Nephron progenitor cell (in vitro differentiated cells): Measurements from ENCODE around the gene STK25.

Source experiments
- DNase-seq: peaks from one replicate; pipeline ENCODE4 v3.0.0; 2021
- H3K27ac Mint-ChIP-seq: 2 replicates; pipeline ENCODE4 v1.8.0; 2021; ENCODE audit warnings: mild to moderate bottlenecking, moderate library complexity, mixed read lengths
- H3K27me3 Mint-ChIP-seq: 2 replicates; pipeline ENCODE4 v1.8.0; 2021; ENCODE audit warnings: mild to moderate bottlenecking, low read depth, mixed read lengths; ENCODE audit not compliant: poor library complexity
- H3K36me3 Mint-ChIP-seq: 2 replicates; pipeline ENCODE4 v1.8.0; 2021; ENCODE audit warnings: low read depth, mixed read lengths
- H3K4me1 Mint-ChIP-seq: 2 replicates; pipeline ENCODE4 v1.8.0; 2021; ENCODE audit warnings: mixed read lengths
- H3K4me3 Mint-ChIP-seq: 2 replicates; pipeline ENCODE4 v1.8.0; 2021; ENCODE audit warnings: mild to moderate bottlenecking, moderate library complexity, mixed read lengths
- H3K9me3 Mint-ChIP-seq: 2 replicates; pipeline ENCODE4 v1.8.0; 2021; ENCODE audit warnings: mild to moderate bottlenecking, moderate library complexity, mixed read lengths
- TF ChIP-seq, protein P1 (sequence below): fragments of 200-600 bp; sonication (generic); IDR thresholded peaks from 2 replicates; pipeline ENCODE4 v1.5.0; 2021; ENCODE audit warnings: antibody characterized with exemption

The STK25 gene

DNA sequence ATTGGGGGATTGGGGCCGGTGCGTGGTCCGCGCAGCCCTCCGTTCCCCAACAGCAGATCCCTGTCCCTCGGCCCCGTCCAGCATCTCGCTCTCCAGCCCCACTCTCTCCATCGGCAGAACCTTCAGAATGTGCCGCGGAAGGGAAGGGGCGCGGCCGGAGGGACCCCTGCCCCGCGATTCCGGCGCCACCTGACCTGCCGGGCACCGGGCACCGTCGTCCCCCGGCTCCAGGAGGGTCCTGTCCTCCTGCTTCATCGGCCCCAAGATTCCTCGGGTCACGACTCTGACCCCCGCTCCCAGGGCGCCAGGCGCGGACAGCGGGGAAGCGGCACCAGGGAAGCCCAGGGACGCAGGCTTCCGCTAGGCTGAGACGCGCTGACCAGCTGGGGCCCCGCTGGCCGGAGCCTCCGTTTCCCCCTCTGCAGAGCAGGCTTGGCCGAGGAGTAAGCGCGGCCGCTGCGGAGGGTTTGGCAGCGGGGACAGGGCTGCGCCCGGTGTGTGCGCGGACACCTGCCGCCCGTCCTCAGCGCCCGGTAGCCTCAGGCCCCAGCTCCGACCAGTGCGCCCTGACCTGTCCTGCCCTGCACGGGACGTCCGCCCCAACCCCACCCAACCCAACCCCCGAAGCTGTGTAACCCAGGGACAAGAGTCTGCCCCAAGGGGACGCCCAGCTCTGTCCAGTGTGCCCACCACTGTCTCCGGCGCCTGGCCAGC is 33.3 kb upstream of the STK25 start:
- no peak overlapping the region for H3K4me3 Mint-ChIP-seq
- peaks cover 36% of the 10 kb centered on the region for H3K27me3 Mint-ChIP-seq
- H3K4me1 Mint-ChIP-seq = peaks cover 17% of the 10 kb centered on the region
- no peak overlapping the region for H3K27ac Mint-ChIP-seq
- no peak for DNase-seq
- TF ChIP-seq, protein P1, sequence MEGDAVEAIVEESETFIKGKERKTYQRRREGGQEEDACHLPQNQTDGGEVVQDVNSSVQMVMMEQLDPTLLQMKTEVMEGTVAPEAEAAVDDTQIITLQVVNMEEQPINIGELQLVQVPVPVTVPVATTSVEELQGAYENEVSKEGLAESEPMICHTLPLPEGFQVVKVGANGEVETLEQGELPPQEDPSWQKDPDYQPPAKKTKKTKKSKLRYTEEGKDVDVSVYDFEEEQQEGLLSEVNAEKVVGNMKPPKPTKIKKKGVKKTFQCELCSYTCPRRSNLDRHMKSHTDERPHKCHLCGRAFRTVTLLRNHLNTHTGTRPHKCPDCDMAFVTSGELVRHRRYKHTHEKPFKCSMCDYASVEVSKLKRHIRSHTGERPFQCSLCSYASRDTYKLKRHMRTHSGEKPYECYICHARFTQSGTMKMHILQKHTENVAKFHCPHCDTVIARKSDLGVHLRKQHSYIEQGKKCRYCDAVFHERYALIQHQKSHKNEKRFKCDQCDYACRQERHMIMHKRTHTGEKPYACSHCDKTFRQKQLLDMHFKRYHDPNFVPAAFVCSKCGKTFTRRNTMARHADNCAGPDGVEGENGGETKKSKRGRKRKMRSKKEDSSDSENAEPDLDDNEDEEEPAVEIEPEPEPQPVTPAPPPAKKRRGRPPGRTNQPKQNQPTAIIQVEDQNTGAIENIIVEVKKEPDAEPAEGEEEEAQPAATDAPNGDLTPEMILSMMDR = no peak
- H3K36me3 Mint-ChIP-seq = no peaks in the 10 kb centered on the region
- H3K9me3 Mint-ChIP-seq = peaks cover 3% of the 10 kb centered on the region

DNA sequence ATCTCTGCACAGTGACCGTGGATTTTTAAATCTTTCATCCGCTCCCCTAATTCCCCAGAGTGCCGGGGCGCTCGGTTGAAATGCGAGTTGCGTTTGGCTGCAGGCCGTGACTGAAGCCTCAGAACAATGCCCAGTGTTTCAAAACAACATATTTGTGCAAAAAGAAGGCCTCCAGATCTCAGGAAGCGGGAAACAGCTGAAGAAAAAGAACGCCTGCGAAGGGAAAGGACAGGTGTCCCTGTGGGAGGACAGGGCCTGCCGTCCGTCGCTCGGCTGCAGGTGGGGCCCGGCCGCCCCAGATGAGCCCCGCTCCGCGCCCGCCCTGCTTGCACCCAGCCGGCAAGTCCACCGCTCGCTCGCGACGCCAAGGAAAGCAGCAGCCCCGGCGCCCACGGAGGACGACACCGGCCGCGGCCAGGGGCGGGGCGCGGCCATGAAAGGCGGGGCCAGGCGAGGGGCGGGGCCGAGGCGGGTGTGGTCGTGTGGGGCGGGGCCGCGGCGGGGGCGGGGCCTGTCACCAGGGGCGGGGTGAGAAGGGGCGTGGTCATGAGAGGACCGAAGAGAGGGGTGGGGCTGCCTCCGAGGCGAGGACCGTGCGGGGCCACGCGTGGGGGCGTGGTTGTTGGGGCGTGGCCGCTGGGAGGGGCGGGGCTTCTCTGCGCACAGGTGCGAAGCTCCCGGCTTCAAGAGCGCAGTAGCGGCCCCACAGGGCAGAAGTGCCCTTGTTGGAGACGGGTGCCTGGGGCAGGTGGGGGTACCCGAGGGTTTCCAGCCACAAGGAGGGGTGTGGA is 32.6 kb upstream of the STK25 start:
- Mint-ChIP-seq H3K4me3 (peak overlapping the region; percentile 70), H3K27ac (no peak overlapping the region), H3K36me3 (no peaks in the 10 kb centered on the region), H3K9me3 (peaks cover 3% of the 10 kb centered on the region), H3K27me3 (peaks cover 37% of the 10 kb centered on the region), H3K4me1 (peaks cover 24% of the 10 kb centered on the region)
- TF ChIP-seq, protein P1 = no peak
- peak; percentile 78 for DNase-seq

DNA sequence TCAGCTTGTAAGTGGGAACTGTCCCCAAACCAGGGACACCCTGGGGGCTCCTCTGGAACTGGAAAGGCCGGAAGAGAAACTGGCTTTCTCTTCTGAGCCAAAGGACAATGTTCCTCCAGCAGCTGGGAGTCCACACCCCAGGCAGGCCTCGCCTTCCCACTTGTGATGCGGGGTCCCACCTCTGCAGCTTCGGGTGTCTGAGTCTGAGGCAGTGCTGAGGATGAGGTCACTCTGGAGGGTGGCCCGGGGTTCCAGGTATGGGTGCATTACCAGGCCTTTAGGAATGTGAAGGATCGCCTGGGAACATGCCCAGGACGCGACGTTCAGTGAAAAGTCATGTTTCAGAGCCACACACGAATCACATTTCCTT is 32.0 kb upstream of the STK25 start:
- Mint-ChIP-seq H3K27me3 (peaks cover 37% of the 10 kb centered on the region), H3K27ac (no peak overlapping the region)

DNA sequence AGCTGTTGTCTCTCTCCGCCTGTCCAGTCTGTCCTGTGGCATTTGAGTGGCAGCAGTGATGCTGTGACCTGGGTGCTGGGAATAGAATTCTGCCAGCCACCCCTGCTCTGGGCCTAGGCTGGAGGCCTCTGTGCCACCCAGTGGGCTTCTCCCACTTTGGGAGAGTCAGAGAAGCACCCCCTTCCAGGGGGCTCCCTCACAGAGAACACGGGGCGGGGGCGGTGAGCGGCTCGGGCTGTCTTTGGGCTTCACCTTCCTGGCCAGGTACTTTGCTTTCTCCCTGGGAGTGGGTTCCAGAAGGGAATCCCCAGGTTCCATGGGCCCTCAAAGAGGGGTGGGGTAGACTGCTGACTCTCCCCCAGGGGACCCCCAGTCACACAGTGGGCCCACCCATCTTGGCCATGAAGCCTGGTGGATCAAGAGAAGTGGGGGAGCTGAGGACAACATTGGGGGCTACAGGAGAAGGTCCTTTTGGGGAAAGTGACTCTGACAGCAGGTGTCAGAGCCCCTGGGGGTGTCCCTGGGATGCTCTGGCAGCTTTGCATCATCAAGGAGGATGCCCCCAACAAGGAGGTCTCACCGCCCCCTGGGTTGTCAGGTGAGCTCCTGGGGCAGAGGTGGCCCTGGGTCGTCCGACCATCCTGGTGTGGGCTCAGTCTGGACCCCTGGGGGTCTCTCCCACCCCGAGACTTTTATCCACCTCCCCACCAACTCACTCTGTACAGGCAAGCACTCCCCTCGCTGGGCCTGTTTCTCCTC is 31.4 kb upstream of the STK25 start:
- peaks cover 33% of the 10 kb centered on the region for H3K4me1 Mint-ChIP-seq
- no peak for DNase-seq
- TF ChIP-seq, protein P1 = no peak
- H3K27me3 Mint-ChIP-seq = peaks cover 38% of the 10 kb centered on the region
- no peak overlapping the region for H3K4me3 Mint-ChIP-seq
- H3K36me3 Mint-ChIP-seq = no peaks in the 10 kb centered on the region
- peaks cover 3% of the 10 kb centered on the region for H3K9me3 Mint-ChIP-seq
- H3K27ac Mint-ChIP-seq = no peak overlapping the region

More for the DNA sequence above, 32.0 kb upstream of the STK25 start:
- no peak overlapping the region for H3K4me3 Mint-ChIP-seq
- peaks cover 28% of the 10 kb centered on the region for H3K4me1 Mint-ChIP-seq
- TF ChIP-seq, protein P1 = no peak
- H3K9me3 Mint-ChIP-seq = peaks cover 3% of the 10 kb centered on the region
- DNase-seq = no peak
- H3K36me3 Mint-ChIP-seq = no peaks in the 10 kb centered on the region

DNA sequence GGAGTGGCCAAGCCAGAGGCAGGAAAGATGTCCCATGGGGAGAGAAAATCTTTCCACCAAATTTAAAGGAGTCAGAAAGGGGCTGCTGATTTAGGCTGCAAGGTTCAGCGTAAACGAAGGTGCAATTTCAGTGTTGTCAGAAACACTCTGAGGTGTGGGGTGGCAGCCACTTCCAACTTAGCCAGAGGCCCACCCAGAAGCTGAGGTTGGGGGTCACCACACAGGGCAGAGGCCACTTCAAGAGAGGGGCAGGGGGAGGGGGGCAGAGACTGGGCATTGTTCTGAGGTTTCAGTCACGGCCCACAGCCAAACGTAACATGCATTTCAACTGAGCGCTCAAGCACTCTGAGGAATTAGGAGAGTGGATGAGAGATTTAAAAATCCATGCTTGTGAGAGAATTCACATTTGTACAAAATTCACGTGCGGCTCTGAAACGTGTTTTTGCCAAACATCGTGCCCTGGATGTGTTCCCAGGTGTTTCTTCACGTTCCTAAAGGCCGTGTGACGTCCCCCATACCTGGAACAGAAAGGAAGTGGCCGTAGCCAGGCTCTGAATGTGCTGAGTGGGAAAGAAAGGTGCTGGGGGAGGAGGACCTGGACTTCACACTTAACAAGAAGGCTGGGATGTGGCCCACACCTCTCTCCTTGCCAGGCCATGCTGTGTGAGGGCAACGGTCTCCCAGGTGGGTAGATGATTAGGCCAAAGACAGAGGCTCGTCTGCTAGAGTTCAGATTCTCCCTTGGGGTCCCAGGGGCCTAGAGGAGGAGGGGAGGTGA is 30.6 kb upstream of the STK25 start:
- no peaks in the 10 kb centered on the region for H3K36me3 Mint-ChIP-seq
- peaks cover 41% of the 10 kb centered on the region for H3K4me1 Mint-ChIP-seq
- peaks cover 3% of the 10 kb centered on the region for H3K9me3 Mint-ChIP-seq
- DNase-seq = no peak
- TF ChIP-seq, protein P1 = no peak
- H3K27me3 Mint-ChIP-seq = peaks cover 46% of the 10 kb centered on the region
- peak overlapping the region; percentile 27 for H3K4me3 Mint-ChIP-seq
- no peak overlapping the region for H3K27ac Mint-ChIP-seq
